Prostate gland (tissue), 2 donors: ENCODE measurements around the gene ADGRG1. TPM values are rescaled to one million over a fixed set of nuclear protein-coding genes. Genes with fewer than 3 reads are reported as not detected.

ENCODE experiments used
- DNase-seq: peaks from one replicate; pipeline ENCODE4 v3.0.0-alpha.2; 2019; ENCODE audit warnings: low spot score
- H3K27ac ChIP-seq, 2 donors: fragments of 200-600 bp; sonication (generic); 2 replicates each; pipeline ENCODE4 v1.5.1; 2017 to 2019
- H3K27me3 ChIP-seq: fragments of 200-600 bp; sonication (generic); replicated peaks from 2 replicates; pipeline ENCODE4 v1.5.1; 2019; ENCODE audit not compliant: insufficient read depth
- H3K36me3 ChIP-seq, 2 donors: fragments of 200-600 bp; sonication (generic); 1 replicate in 1 of 2; 2 replicates in 1 of 2; pipeline versions ENCODE4 v1.5.1 to v1.8.1; 2017 to 2019
- H3K4me1 ChIP-seq: fragments of 200-600 bp; sonication (generic); replicated peaks from 2 replicates; pipeline ENCODE4 v1.5.1; 2019
- H3K4me3 ChIP-seq, 2 donors: fragments of 200-600 bp; sonication (generic); 2 replicates each; pipeline ENCODE4 v1.5.1; 2017 to 2019
- H3K9me3 ChIP-seq: fragments of 200-600 bp; sonication (generic); 2 replicates; pipeline ENCODE4 v1.5.1; 2017
- POLR2A ChIP-seq: fragments of 450-650 bp; IDR thresholded peaks from one replicate; pipeline ENCODE4 v1.6.1; 2016; ENCODE audit warnings: antibody characterized with exemption, mild to moderate bottlenecking
- POLR2AphosphoS5 ChIP-seq: sonication (generic); formaldehyde crosslinking; IDR thresholded peaks from one replicate; pipeline ENCODE4 v1.6.1; 2017; ENCODE audit warnings: antibody characterized with exemption
- WGBS: methylation state at CpG from one replicate; pipeline ENCODE4 v1.1.5; 2018; 5-methylcytosine and 5-hydroxymethylcytosine counted together
- intact Hi-C: fragments of 100-400 bp; cut with DNase I; formaldehyde crosslinking; loops from one replicate; pipeline ENCODE4 v1.14.2; 2022
- total RNA-seq, 2 donors: library from RNA; depleted of rRNA; stranded (reverse); fragments of >200 nt; gene quantifications; one replicate each; pipeline ENCODE4 v1.1.0, GENCODE V29; 2016
- TF ChIP-seq, protein P1 (sequence below), 4 experiments: fragments of 200-600 bp in 2 of 4; fragments of 450-650 bp in 2 of 4; sonication (generic) in 2 of 4; IDR thresholded peaks; 1 replicate in 3 of 4; 2 replicates in 1 of 4; pipeline ENCODE4 v1.5.1; 2016 to 2019; ENCODE audit warnings: antibody characterized with exemption in 4 of 4, mild to moderate bottlenecking in 2 of 4, moderate library complexity in 2 of 4

Gene ADGRG1
- total RNA-seq, 2 donors from 2014 or later, result 78.5 to 347 TPM

- Histone ChIP-seq H3K27ac (peak overlapping the region in 1 of 2 donors; percentile 48), H3K9me3 (no peaks in the 10 kb centered on the region), H3K4me3 (no peak overlapping the region), H3K27me3 (no peaks in the 10 kb centered on the region), H3K4me1 (peaks cover 16% of the 10 kb centered on the region), H3K36me3 (no peaks in the 10 kb centered on the region)
- TF ChIP-seq, protein P1, sequence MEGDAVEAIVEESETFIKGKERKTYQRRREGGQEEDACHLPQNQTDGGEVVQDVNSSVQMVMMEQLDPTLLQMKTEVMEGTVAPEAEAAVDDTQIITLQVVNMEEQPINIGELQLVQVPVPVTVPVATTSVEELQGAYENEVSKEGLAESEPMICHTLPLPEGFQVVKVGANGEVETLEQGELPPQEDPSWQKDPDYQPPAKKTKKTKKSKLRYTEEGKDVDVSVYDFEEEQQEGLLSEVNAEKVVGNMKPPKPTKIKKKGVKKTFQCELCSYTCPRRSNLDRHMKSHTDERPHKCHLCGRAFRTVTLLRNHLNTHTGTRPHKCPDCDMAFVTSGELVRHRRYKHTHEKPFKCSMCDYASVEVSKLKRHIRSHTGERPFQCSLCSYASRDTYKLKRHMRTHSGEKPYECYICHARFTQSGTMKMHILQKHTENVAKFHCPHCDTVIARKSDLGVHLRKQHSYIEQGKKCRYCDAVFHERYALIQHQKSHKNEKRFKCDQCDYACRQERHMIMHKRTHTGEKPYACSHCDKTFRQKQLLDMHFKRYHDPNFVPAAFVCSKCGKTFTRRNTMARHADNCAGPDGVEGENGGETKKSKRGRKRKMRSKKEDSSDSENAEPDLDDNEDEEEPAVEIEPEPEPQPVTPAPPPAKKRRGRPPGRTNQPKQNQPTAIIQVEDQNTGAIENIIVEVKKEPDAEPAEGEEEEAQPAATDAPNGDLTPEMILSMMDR (IDR thresholded peaks at IDR 0.05), result no peak
- TF ChIP-seq POLR2AphosphoS5 (peak; percentile 42), POLR2A (no peak)
- intact Hi-C loops, result no loop called here
- DNase-seq, result no peak
- WGBS, result 36% methylated on average over 16 of the region's 16 CpGs
Measured at GRCh38 chr16:57635266-57636097, 7.1 kb downstream of the ADGRG1 start.

DNA sequence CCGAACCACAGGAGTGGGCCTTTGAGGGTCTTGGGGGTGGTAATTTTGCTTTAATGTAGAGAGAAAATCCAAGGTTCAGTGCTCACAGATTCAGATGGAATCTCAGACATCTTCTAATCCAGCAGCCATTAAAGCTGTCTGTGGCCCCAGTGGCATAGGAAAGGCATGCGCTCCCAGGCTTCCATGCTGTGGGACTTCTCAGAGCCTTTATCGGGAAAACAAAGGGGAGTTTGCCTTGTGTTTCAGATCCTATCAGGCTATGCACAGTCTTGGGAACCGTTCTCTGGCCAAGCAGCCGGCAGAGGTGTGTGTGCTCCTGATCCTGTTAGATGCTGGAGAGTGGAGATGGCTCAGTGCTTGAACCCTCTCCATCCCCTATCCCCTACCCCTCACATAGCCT is 7.8 kb downstream of the ADGRG1 start:
- DNase-seq, result no peak
- H3K36me3 ChIP-seq, result no peaks in the 10 kb centered on the region
- 72% methylated on average over 5 of the region's 5 CpGs for WGBS
- TF ChIP-seq POLR2A, result no peak
- TF ChIP-seq, protein P1 (IDR thresholded peaks at IDR 0.05), result no peak
- no peak for TF ChIP-seq POLR2AphosphoS5
- no peak overlapping the region for H3K27ac ChIP-seq
- no peaks in the 10 kb centered on the region for H3K27me3 ChIP-seq
- no peak overlapping the region for H3K4me3 ChIP-seq
- H3K9me3 ChIP-seq, result no peaks in the 10 kb centered on the region
- intact Hi-C loops, result no loop called here
- H3K4me1 ChIP-seq, result peaks cover 16% of the 10 kb centered on the region

DNA sequence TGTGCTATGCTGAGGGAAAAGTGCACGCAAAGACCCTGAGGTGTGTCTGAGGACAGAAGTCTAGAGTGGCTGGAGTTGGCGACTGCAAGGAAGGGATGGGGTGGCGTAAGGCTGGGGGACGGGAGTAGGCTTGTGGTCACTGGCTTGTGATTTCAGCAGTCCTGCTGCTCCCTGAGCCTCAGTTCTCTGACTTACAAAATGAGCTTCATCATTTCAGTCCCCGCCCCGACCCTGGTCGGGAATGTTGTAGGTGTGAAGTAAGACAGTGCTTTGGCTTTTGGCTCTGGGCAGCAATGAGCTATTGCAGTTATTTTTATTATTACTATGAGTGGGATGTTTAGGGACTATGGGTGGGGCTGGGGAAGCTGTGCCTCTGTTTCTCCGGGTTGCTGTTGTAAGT is 8.6 kb downstream of the ADGRG1 start:
- WGBS, result 49% methylated on average over 8 of the region's 8 CpGs
- H3K4me1 ChIP-seq, result peaks cover 16% of the 10 kb centered on the region
- H3K4me3 ChIP-seq, result no peak overlapping the region
- H3K36me3 ChIP-seq, result no peaks in the 10 kb centered on the region
- H3K27me3 ChIP-seq, result no peaks in the 10 kb centered on the region
- intact Hi-C loops, result no loop called here
- DNase-seq, result no peak
- no peak for TF ChIP-seq POLR2AphosphoS5
- TF ChIP-seq, protein P1 (IDR thresholded peaks at IDR 0.05), result no peak
- H3K27ac ChIP-seq, result peak overlapping the region; percentile 14 to 41
- H3K9me3 ChIP-seq, result no peaks in the 10 kb centered on the region

GRCh38 chr16:57637424-57637823 is 9.0 kb downstream of the ADGRG1 start:
- intact Hi-C loops, result no loop called here
- WGBS, result 25% methylated on average over 8 of the region's 8 CpGs
- Histone ChIP-seq H3K4me1 (peaks cover 16% of the 10 kb centered on the region), H3K36me3 (no peaks in the 10 kb centered on the region), H3K27ac (peak overlapping the region; percentile 41 to 46), H3K4me3 (no peak overlapping the region), H3K9me3 (no peaks in the 10 kb centered on the region), H3K27me3 (no peaks in the 10 kb centered on the region)
- TF ChIP-seq, protein P1 (IDR thresholded peaks at IDR 0.05), result no peak
- TF ChIP-seq POLR2AphosphoS5, result peak; percentile 53
- no peak for DNase-seq

- TF ChIP-seq POLR2A, result no peak
- TF ChIP-seq POLR2AphosphoS5, result no peak
- TF ChIP-seq, protein P1 (IDR thresholded peaks at IDR 0.05), result no peak
- peak overlapping the region; percentile 41 to 46 for H3K27ac ChIP-seq
- H3K4me3 ChIP-seq, result no peak overlapping the region
Measured at GRCh38 chr16:57637965-57638364, 9.5 kb downstream of the ADGRG1 start.

More at GRCh38 chr16:57637965-57638364, 9.5 kb downstream of the ADGRG1 start:
- no peaks in the 10 kb centered on the region for H3K27me3 ChIP-seq
- no peak for DNase-seq
- intact Hi-C loops, result no loop called here
- no peaks in the 10 kb centered on the region for H3K36me3 ChIP-seq
- H3K4me1 ChIP-seq, result peaks cover 16% of the 10 kb centered on the region
- 72% methylated on average over 6 of the region's 6 CpGs for WGBS
- H3K9me3 ChIP-seq, result no peaks in the 10 kb centered on the region
